ENCODE measurements around the gene GPR162. TPM values are rescaled to one million over a fixed set of nuclear protein-coding genes. Genes with fewer than 3 reads are reported as not detected.
A peak's percentile ranks its signal among the peaks of the same experiment; 100 is the strongest.

Gene GPR162
- total RNA-seq, 1 experiment from 2014 or later, result not detected

DNA sequence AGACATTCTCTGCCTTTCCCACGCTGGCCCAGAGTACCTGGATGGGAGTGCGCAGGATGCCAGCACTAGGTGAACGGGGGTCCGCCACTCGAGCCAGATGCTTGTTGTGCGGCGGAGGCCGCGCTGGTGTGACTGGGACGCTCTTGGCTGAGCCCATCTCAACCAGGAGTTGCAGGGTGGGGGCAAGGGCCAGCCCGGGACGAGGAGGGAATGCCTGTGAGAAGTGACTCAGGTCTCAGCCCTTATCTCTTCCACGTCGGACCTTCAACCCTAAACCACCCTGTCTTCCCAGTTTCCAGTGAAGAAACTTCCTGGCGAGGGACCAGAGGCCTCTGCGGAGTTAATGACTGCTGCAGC is 29.2 kb downstream of the GPR162 start:
- Histone ChIP-seq H3K4me3 (ENCODE audit: low read length) (peak overlapping the region; percentile 86), H3F3A (ENCODE audit: low read length, unreplicated experiment) (no peaks in the 10 kb centered on the region), H3K79me2 (ENCODE audit: low read length) (peaks cover 55% of the 10 kb centered on the region), H3K27ac (ENCODE audit: low read length) (peak overlapping the region; percentile 29; the same call in 1 of the 2 replicates), H3K36me3 (ENCODE audit: low read depth, low read length) (peaks cover 15% of the 10 kb centered on the region; the same call in 1 of the 2 replicates), H3K4me2 (ENCODE audit: low read length) (peak overlapping the region; percentile 97), H3K9ac (ENCODE audit: low read length) (peak overlapping the region; percentile 79), H3K27me3 (ENCODE audit: low read length) (no peaks in the 10 kb centered on the region), H3K9me2 (replicated peaks; ENCODE audit: low read length) (no peaks in the 10 kb centered on the region), H3K9me3 (ENCODE audit: low read length) (no peaks in the 10 kb centered on the region), H3K4me1 (ENCODE audit: insufficient read depth, low read length) (peaks cover 23% of the 10 kb centered on the region), H4K20me1 (ENCODE audit: low read length) (no peaks in the 10 kb centered on the region), H2AFZ (ENCODE audit: low read length) (peak overlapping the region; percentile 98)
- ATAC-seq, result no peak
- ChIA-PET POLR2A (ENCODE audit: unreplicated experiment) (no interaction called here), CTCF (no interaction called here)
- DNase-seq, result no peak
- TF ChIP-seq EZH2 (IDR thresholded peaks at IDR 0.05; ENCODE audit: low read length, unreplicated experiment) (no peak), EZH2phosphoT487 (IDR thresholded peaks at IDR 0.05; ENCODE audit: borderline replicate concordance, low read length) (no peak)
- TF ChIP-seq, protein P1, sequence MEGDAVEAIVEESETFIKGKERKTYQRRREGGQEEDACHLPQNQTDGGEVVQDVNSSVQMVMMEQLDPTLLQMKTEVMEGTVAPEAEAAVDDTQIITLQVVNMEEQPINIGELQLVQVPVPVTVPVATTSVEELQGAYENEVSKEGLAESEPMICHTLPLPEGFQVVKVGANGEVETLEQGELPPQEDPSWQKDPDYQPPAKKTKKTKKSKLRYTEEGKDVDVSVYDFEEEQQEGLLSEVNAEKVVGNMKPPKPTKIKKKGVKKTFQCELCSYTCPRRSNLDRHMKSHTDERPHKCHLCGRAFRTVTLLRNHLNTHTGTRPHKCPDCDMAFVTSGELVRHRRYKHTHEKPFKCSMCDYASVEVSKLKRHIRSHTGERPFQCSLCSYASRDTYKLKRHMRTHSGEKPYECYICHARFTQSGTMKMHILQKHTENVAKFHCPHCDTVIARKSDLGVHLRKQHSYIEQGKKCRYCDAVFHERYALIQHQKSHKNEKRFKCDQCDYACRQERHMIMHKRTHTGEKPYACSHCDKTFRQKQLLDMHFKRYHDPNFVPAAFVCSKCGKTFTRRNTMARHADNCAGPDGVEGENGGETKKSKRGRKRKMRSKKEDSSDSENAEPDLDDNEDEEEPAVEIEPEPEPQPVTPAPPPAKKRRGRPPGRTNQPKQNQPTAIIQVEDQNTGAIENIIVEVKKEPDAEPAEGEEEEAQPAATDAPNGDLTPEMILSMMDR (conservative IDR thresholded peaks at IDR 0.05; ENCODE audit: low read depth, low read length), result no peak
- intact Hi-C loops (cut with micrococcal nuclease), result loop anchor here (5.0 kb wide), 2 partner anchors 98 to 157 kb away; partner anchors contain the start of gene MLF2
- TSS peak; percentile 74 for BruUV-seq (replicated peaks)

DNA sequence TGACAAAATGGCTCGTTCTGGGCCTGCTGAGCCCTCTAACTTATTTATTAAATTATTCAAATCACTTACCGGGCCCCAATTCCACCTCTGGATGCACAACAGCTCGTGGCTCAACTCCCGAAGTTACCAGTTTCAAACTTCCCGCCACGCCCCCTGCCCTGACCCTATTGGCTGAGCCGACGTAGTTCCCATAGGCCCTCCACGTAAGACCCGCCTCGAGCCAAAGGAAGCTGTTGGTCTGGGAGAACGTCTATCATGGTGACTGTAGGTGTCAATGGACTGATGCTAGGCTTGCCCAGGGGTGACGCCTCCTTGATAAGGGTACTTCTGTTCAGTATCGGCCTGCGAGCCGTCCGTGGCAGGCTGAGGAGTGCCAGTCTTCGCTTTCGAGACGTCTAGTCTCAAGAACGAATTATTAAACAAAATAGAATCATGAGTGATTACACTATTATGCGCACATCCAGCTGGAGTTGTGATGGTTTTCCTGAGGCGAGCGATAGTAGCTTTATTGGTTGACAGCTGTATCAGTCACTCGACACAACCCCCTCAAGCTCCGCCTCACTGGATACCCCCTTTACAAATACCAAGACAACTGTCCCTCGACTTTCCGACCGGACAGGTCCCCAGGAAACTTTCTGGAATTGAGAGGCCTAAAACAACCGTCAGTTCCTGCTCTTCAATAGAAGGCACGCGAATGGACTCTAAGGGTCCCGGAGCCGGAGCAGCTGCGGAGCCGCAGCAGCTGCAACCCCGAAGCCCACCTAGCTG is 29.7 kb downstream of the GPR162 start, which contains the start of gene CDCA3:
CDCA3 (minus strand) TSS at position 134 of the 768 bp plus-strand sequence. CDS start 334 bp downstream, outside the sequence.
- Histone ChIP-seq H3K27me3 (ENCODE audit: low read length) (no peaks in the 10 kb centered on the region), H3K36me3 (ENCODE audit: low read depth, low read length) (peaks cover 15% of the 10 kb centered on the region; the same call in 1 of the 2 replicates), H3K9me3 (ENCODE audit: low read length) (no peaks in the 10 kb centered on the region), H3K9ac (ENCODE audit: low read length) (peak within 1 kb of the TSS; percentile 79), H3K4me2 (ENCODE audit: low read length) (peak within 1 kb of the TSS; percentile 97), H2AFZ (ENCODE audit: low read length) (peak within 1 kb of the TSS; percentile 98), H3K9me2 (replicated peaks; ENCODE audit: low read length) (no peaks in the 10 kb centered on the region), H3K27ac (ENCODE audit: low read length) (peak within 1 kb of the TSS; percentile 61), H4K20me1 (ENCODE audit: low read length) (no peaks in the 10 kb centered on the region), H3K4me1 (ENCODE audit: insufficient read depth, low read length) (peaks cover 23% of the 10 kb centered on the region), H3K79me2 (ENCODE audit: low read length) (peaks cover 55% of the 10 kb centered on the region), H3K4me3 (ENCODE audit: low read length) (peak within 1 kb of the TSS; percentile 86), H3F3A (ENCODE audit: low read length, unreplicated experiment) (no peaks in the 10 kb centered on the region)
- POLR2A ChIA-PET (ENCODE audit: unreplicated experiment), result interaction anchor here (0.5 to 0.7 kb wide), 4 partner anchors 14 to 162 kb away, joined by 3 to 4 read pairs (median 4); partner anchors contain the start of gene PTMS
- CTCF ChIA-PET, result interaction anchor here (0.5 to 1.7 kb wide), 5 partner anchors 15 to 96 kb away, joined by 3 to 12 read pairs (median 4); partner anchors contain the start of gene SPSB2
- DNase-seq (peak; percentile 96), ATAC-seq (peak; percentile 67)
- BruUV-seq (replicated peaks), result no TSS peak
- intact Hi-C loops (cut with micrococcal nuclease), result loop anchor here (5.0 kb wide), 2 partner anchors 99 to 156 kb away; partner anchors contain the start of gene MLF2
- no peak for TF ChIP-seq EZH2 (IDR thresholded peaks at IDR 0.05; ENCODE audit: low read length, unreplicated experiment)
- TF ChIP-seq, protein P1 (conservative IDR thresholded peaks at IDR 0.05; ENCODE audit: low read depth, low read length), result no peak
- TF ChIP-seq EZH2phosphoT487 (IDR thresholded peaks at IDR 0.05; ENCODE audit: borderline replicate concordance, low read length), result no peak

Measured in PC-3 (cell line).